Hepatocyte (in vitro differentiated cells): ENCODE results near the gene LRP4. TPM values are rescaled to one million over a fixed set of nuclear protein-coding genes. Genes with fewer than 3 reads are reported as not detected.

Experiments
- DNase-seq: peaks from one replicate; pipeline ENCODE4 v3.0.0-alpha.2; 2016; ENCODE audit warnings: low spot score
- H2AFZ ChIP-seq: fragments of 200-600 bp; sonication (generic); 2 replicates; pipeline ENCODE4 v1.6.0; 2016; ENCODE audit warnings: antibody characterized with exemption, mild to moderate bottlenecking
- H3K27ac ChIP-seq: fragments of 200-600 bp; sonication (generic); 2 replicates; pipeline ENCODE4 v1.5.1; 2016; ENCODE audit warnings: mild to moderate bottlenecking
- H3K27me3 ChIP-seq: fragments of 200-600 bp; sonication (generic); 2 replicates; pipeline ENCODE4 v1.6.1; 2016
- H3K36me3 ChIP-seq: fragments of 200-600 bp; sonication (generic); replicated peaks from 2 replicates; pipeline ENCODE4 v1.5.1; 2016; ENCODE audit warnings: low read depth; ENCODE audit not compliant: insufficient read depth
- H3K4me1 ChIP-seq: fragments of 200-600 bp; sonication (generic); 2 replicates; pipeline ENCODE4 v1.5.1; 2016; ENCODE audit warnings: mild to moderate bottlenecking, moderate library complexity; ENCODE audit not compliant: insufficient read depth
- H3K4me2 ChIP-seq: fragments of 200-600 bp; sonication (generic); 2 replicates; pipeline ENCODE4 v1.6.0; 2016
- H3K4me3 ChIP-seq: fragments of 200-600 bp; sonication (generic); 2 replicates; pipeline ENCODE4 v1.5.1; 2016; ENCODE audit warnings: mild to moderate bottlenecking
- H3K79me2 ChIP-seq: fragments of 200-600 bp; sonication (generic); 2 replicates; pipeline ENCODE4 v1.6.0; 2017; ENCODE audit warnings: mild to moderate bottlenecking
- H3K9me2 ChIP-seq: fragments of 200-600 bp; sonication (generic); replicated peaks from 2 replicates; pipeline ENCODE4 v1.6.0; 2017; ENCODE audit warnings: mild to moderate bottlenecking; ENCODE audit not compliant: insufficient read depth
- H3K9me3 ChIP-seq: fragments of 200-600 bp; sonication (generic); 2 replicates; pipeline ENCODE4 v1.5.1; 2016; ENCODE audit warnings: low read depth, mild to moderate bottlenecking
- H4K20me1 ChIP-seq: fragments of 200-600 bp; sonication (generic); 2 replicates; pipeline ENCODE4 v1.6.0; 2016; ENCODE audit warnings: mild to moderate bottlenecking; ENCODE audit not compliant: insufficient read depth, poor library complexity, severe bottlenecking
- EZH2 ChIP-seq: fragments of 200-600 bp; sonication (generic); IDR thresholded peaks from 2 replicates; pipeline ENCODE4 v1.6.1; 2016; ENCODE audit warnings: antibody characterized with exemption, mild to moderate bottlenecking, borderline replicate concordance
- EZH2phosphoT487 ChIP-seq: fragments of 200-600 bp; sonication (generic); IDR thresholded peaks from one replicate; pipeline ENCODE4 v1.6.1; 2018; ENCODE audit warnings: antibody characterized with exemption, mild to moderate bottlenecking, low read depth, moderate library complexity; ENCODE audit not compliant: unreplicated experiment, severe bottlenecking
- WGBS: methylation state at CpG from one replicate; pipeline ENCODE4 v1.1.6; 2016; ENCODE audit warnings: low lambda C conversion rate; ENCODE audit errors: missing lambda C conversion rate; 5-methylcytosine and 5-hydroxymethylcytosine counted together
- polyA plus RNA-seq: library from polyadenylated mRNA; unstranded; fragments of >200 nt; fragmentation: Nextera tagmentation; extraction: Ambion mirVana; gene quantifications from 2 replicates; pipeline ENCODE4 v1.2.1, GENCODE V29; 2016
- total RNA-seq: library from RNA; depleted of rRNA; stranded (reverse); fragments of >200 nt; gene quantifications from 2 replicates; pipeline ENCODE4 v1.2.3, GENCODE V29; 2014
- TF ChIP-seq, protein P1 (sequence below): fragments of 200-600 bp; sonication (generic); IDR thresholded peaks from 2 replicates; pipeline ENCODE4 v1.5.1; 2016; ENCODE audit warnings: antibody characterized with exemption, mild to moderate bottlenecking; ENCODE audit not compliant: poor library complexity

Gene LRP4
- total and polyA plus RNA-seq, 2 experiments from 2014 or later, result 6.4 to 8.0 TPM

- no peak for DNase-seq
- H4K20me1 ChIP-seq, result peaks cover 4% of the 10 kb centered on the region
- TF ChIP-seq, protein P1, sequence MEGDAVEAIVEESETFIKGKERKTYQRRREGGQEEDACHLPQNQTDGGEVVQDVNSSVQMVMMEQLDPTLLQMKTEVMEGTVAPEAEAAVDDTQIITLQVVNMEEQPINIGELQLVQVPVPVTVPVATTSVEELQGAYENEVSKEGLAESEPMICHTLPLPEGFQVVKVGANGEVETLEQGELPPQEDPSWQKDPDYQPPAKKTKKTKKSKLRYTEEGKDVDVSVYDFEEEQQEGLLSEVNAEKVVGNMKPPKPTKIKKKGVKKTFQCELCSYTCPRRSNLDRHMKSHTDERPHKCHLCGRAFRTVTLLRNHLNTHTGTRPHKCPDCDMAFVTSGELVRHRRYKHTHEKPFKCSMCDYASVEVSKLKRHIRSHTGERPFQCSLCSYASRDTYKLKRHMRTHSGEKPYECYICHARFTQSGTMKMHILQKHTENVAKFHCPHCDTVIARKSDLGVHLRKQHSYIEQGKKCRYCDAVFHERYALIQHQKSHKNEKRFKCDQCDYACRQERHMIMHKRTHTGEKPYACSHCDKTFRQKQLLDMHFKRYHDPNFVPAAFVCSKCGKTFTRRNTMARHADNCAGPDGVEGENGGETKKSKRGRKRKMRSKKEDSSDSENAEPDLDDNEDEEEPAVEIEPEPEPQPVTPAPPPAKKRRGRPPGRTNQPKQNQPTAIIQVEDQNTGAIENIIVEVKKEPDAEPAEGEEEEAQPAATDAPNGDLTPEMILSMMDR, result no peak
- TF ChIP-seq EZH2 (no peak), EZH2phosphoT487 (no peak)
- H3K27me3 ChIP-seq, result no peaks in the 10 kb centered on the region
- no peak overlapping the region for H3K4me3 ChIP-seq
- no peak overlapping the region for H3K27ac ChIP-seq
- no peak overlapping the region for H3K4me2 ChIP-seq
- H3K4me1 ChIP-seq, result no peaks in the 10 kb centered on the region
- no peaks in the 10 kb centered on the region for H3K36me3 ChIP-seq
- H3K79me2 ChIP-seq, result peaks cover 99% of the 10 kb centered on the region
- H3K9me2 ChIP-seq, result no peaks in the 10 kb centered on the region
- H2AFZ ChIP-seq, result no peak overlapping the region
- no peaks in the 10 kb centered on the region for H3K9me3 ChIP-seq
- 100% methylated on average over 6 of the region's 6 CpGs for WGBS
These were observed 79.8 kb downstream of the LRP4 start for GRCh38 chr11:46838501-46838900.

DNA sequence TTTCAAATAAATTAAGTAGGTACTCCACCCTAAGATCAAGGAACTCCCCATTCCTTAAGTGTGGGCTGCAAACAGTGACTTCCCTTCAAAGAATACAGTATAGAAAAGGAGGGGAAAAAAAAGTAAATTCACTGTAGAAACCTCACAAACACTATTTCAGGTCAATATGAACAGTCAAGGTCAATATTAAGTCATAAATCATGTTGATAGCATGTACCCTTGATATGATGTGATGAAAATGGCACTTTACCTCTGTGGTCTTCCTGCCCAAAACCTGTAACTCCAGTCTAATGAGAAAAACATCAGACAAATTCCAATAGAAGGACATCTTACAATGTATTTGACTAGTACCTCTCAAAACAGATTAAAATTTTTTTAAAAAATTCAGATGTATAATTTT lies 80.5 kb downstream of the LRP4 start:
- DNase-seq, result no peak
- H2AFZ ChIP-seq, result no peak overlapping the region
- H3K4me1 ChIP-seq, result no peaks in the 10 kb centered on the region
- H3K9me3 ChIP-seq, result no peaks in the 10 kb centered on the region
- H3K4me2 ChIP-seq, result no peak overlapping the region
- no peaks in the 10 kb centered on the region for H3K27me3 ChIP-seq
- peaks cover 5% of the 10 kb centered on the region for H4K20me1 ChIP-seq
- H3K9me2 ChIP-seq, result no peaks in the 10 kb centered on the region
- no peaks in the 10 kb centered on the region for H3K36me3 ChIP-seq
- H3K79me2 ChIP-seq, result peaks cover 99% of the 10 kb centered on the region
- TF ChIP-seq EZH2, result no peak
- no peak for TF ChIP-seq EZH2phosphoT487
- TF ChIP-seq, protein P1, result no peak
- no peak overlapping the region for H3K4me3 ChIP-seq
- H3K27ac ChIP-seq, result no peak overlapping the region

DNA sequence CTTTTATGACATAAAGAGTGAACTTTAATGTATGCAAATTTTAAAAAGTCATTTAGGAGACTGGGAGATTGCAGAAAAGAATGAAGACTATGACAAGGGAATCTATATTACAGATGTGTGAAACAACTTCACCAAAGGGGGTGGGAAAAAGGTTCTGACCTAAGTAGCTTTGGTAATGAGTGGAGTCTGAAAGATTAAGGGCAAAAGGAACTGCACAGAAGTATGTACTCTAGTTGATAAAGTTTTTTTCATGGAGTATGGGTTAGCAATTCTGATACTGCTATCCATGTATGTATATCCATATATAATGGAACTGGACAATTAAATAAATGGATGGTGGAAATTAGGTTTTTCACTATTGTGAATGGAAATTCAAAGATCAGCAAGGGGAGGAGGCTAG lies 81.5 kb downstream of the LRP4 start:
- no peak for DNase-seq
- TF ChIP-seq EZH2 (no peak), EZH2phosphoT487 (no peak)
- Histone ChIP-seq H3K9me3 (no peaks in the 10 kb centered on the region), H2AFZ (no peak overlapping the region), H3K4me1 (no peaks in the 10 kb centered on the region), H3K4me3 (no peak overlapping the region), H3K36me3 (no peaks in the 10 kb centered on the region), H3K79me2 (peaks cover 100% of the 10 kb centered on the region), H4K20me1 (peaks cover 10% of the 10 kb centered on the region), H3K9me2 (no peaks in the 10 kb centered on the region), H3K4me2 (no peak overlapping the region), H3K27ac (no peak overlapping the region), H3K27me3 (no peaks in the 10 kb centered on the region)

- Histone ChIP-seq H4K20me1 (peaks cover 10% of the 10 kb centered on the region), H3K79me2 (peaks cover 100% of the 10 kb centered on the region), H3K27ac (no peak overlapping the region), H3K4me1 (no peaks in the 10 kb centered on the region), H3K9me2 (no peaks in the 10 kb centered on the region), H3K4me3 (no peak overlapping the region), H2AFZ (no peak overlapping the region), H3K9me3 (no peaks in the 10 kb centered on the region), H3K4me2 (no peak overlapping the region), H3K36me3 (no peaks in the 10 kb centered on the region), H3K27me3 (no peaks in the 10 kb centered on the region)
- WGBS, result 100% methylated on average over 1 of the region's 1 CpG
- TF ChIP-seq, protein P1, result no peak
- TF ChIP-seq EZH2phosphoT487, result no peak
- no peak for TF ChIP-seq EZH2
- DNase-seq, result no peak
These were observed 81.9 kb downstream of the LRP4 start for GRCh38 chr11:46836431-46836830.
